Activated CD4-positive, alpha-beta T cell treated with anti-CD3 and anti-CD28 coated beads, Interleukin-2, amount 50 U/mL, for 4 hours (primary cell): Measurements from ENCODE around the gene NT5DC3.
"Not testable (repeated sequence)": the region's sequence is repeated elsewhere in the genome, so short reads cannot be mapped to it uniquely, and the experiment has no call there.

Experiments used
- DNase-seq, 2 experiments: peaks; one replicate each; pipeline ENCODE4 v3.0.0-alpha.2; 2020

NT5DC3 gene

GRCh38 chr12:103832048-103832997 is 8.7 kb downstream of the NT5DC3 start:
- DNase-seq, result no peak

- no peak for DNase-seq
Measured at GRCh38 chr12:103830730-103831320, 10.2 kb downstream of the NT5DC3 start.

DNA sequence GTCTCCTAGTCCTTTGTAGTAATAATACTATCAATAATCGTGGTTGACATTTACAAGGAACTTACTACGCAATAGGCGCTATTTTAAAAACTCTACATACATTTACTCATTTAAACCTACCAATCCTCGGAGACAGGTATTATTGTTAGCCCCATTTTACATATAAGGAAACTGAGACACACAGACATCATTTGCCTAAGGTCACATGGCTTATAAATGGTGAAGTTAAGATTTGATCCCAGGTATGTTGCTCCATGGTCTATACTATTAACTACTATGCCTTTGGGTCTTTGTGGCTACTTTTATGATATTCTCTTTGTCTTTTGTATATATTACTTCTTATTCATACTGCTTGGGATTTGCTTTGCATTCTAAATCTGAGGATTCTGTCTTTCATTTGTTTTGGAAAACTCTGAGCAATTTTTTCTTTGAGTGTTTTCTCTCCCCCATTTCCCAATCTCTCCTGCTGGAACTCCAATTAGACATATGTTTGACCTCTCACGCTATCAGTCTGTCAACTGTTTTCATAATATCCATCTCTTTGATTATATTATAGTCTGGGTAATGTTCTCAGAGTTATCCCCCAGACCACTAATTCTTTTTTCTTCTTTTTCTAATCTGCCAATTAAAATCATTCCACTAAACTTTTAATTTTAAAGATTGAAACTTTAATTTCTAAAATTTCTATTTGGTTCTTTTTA is 10.9 kb downstream of the NT5DC3 start:
- DNase-seq, result no peak

DNA sequence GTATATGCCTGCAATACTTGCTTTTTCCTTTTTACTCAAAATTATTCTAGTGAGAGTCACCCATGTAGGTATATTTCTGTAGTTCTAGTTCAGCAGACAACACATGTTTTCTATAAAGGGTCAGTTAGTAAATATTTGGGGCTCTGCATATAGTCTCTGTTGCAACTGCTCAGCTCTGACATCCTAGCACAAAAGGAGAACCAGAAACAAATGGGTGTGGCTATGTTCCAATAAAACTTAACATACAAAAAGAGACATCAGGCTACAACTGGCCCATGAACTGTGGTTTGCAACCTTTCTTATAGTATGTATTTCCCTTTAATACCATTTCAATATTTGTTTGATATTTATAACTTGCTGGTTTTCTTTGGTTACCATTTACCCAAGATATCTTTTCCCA is 11.9 kb downstream of the NT5DC3 start:
- DNase-seq, result no peak

GRCh38 chr12:103827911-103828391 is 13.1 kb downstream of the NT5DC3 start:
- DNase-seq, result no peak

DNA sequence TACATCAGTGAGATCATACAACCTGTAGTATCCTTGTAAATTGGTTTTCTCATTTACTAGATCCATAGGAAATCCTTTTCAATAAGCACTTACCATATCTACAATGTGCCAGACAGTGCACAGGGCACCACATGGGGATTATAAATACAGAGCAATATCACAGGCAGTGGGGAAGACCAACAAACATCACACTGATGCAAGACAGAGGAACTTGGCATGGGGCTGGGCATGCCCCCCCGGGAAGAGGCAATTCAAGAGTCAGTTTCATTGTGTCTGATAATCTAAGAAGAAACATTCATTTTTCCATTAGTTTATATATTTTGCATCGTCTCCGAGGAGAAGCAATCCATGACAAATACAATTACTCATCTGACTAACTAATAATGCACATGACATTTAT is 16.2 kb downstream of the NT5DC3 start:
- DNase-seq, result no peak

DNA sequence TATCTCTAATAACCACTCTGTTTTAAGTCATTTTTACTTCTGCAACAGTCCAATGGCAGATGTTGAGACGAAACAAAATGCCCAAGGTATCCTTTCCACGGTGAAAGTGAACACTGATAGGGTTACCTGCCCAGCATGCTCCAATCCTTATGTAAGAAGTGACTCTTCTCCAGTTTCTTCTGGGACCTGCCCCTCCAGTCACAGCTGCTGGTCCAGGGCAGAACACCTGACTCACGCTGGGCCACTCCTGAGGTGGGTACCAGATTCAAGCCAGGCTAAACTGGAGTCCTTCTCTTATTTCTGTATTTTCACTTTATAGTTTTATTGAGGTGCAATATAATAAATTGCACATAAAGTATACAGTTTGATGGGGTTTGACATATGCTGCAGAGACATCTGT is 16.7 kb downstream of the NT5DC3 start:
- DNase-seq, result no peak

GRCh38 chr12:103823871-103824270 is 17.2 kb downstream of the NT5DC3 start:
- no peak for DNase-seq

- DNase-seq, result no peak
Measured at GRCh38 chr12:103821773-103822172, 19.3 kb downstream of the NT5DC3 start.

- no peak for DNase-seq
Measured at GRCh38 chr12:103820881-103821489, 20.0 kb downstream of the NT5DC3 start.

GRCh38 chr12:103820361-103820760 is 20.7 kb downstream of the NT5DC3 start:
- DNase-seq, result no peak

DNA sequence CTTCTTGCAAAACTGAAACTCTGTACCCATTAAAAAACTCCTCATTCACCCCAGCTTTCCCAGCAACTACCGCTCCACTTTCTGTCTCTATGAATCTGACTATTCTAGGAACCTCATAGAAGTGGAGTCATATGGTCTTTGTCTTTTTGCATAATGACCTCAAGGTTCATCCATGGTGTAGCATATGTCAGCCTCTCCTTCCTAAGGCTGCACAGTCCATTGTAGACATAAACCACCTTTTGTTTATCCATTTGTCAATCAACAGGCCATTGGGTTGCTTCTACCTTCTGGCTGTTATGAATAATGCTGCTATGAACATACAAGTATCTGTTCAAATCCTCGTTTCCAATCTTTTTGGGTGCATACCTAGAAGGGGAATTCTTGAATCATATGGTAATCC is 21.1 kb downstream of the NT5DC3 start:
- DNase-seq, result no peak

- DNase-seq, result no peak
Measured at GRCh38 chr12:103819312-103819711, 21.7 kb downstream of the NT5DC3 start.

GRCh38 chr12:103817791-103818190 is 23.2 kb downstream of the NT5DC3 start:
- no peak for DNase-seq

DNA sequence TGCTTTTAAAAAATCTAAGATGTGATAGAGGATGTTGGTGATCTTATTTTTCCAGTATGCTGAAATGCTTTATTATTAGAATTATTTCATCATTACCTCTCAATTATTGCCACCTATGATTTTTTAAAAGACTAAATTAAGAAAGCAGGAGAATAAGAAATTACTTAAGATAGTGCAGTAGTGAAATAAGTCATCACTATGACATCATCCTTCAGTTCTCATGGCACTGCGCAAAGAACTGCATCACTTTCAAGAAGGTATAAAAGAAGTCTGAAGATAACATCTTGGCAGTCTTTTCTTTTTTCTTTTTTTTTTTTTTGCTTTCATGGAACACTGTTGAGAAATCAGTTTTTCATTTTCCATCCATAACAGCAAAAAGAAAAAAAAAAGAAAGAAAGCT is 24.4 kb downstream of the NT5DC3 start:
- no peak for DNase-seq

DNA sequence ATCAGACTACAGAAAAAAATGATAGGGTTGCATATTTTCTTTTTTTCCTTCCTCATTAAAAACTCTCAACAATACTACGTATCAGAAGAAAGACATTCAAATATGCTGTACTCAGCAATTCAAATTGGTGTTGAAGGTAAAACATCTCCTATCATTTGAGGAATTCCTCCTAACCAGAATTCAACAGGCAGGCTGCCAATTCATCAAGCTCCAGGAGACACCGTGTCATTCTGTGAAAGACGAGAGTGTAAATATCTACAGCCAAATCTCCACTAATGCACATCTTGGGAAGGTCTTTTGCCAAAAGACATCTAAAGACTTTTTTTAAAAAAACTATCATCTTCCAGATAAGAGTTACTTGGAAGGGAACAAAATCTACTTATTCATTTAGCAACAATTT is 26.6 kb downstream of the NT5DC3 start:
- no peak for DNase-seq

DNA sequence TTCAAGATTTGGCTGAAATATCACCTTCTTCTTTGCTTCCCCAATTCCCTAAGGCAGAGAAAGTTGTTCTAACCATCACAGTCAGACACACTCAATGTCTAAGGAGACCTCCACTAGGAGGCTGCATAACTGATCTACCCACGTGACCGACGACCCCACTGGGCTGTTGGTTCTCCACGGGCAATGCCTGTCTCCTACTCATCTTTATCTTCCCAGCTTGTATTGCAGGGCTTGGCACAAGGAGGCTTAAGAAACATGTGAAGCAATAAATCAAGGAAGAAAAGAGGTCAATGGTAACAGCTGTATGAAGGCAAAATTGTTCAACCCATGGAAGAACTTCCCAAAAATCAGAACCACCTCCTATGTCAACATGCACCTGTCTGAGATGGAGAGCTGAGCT is 27.1 kb downstream of the NT5DC3 start:
- DNase-seq, result no peak

GRCh38 chr12:103813426-103813825 is 27.6 kb downstream of the NT5DC3 start:
- no peak for DNase-seq

DNA sequence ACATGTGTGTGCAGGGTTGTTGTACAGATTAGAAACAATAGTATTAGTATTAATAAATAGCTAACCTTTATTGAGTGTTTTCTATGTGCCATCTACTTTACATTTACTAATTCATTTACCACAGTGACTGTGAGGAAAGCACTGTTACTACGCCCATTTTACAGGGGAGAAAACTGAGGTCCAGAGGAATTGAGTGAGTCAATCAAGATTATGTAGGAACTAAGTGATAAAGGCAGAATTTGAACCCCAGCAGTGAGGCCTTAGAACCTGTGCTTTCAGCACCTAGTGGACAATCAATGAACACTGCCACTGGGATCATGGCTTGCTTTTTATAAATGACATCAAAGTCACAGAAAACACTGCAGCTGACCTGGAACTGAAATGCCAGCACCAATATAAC is 28.2 kb downstream of the NT5DC3 start:
- DNase-seq, result no peak

DNA sequence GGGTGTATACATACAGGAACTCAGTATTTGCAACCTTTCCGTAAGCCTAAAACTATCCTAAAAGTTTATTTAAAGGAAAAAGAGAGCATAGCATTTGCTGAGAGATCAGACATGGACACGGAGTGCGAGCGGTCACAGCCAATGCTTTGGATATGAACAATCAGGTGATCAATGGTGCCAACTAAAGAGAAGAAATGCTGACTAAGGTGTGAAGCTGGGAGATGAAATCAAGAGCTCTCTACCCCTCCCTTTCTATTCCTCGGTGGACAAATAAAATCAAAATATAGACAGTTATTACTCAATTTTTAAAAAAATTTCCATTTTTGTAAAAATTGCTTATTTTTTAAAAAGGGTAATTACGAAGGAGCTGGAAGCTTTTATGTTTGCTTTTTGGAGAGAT is 29.2 kb downstream of the NT5DC3 start:
- no peak for DNase-seq

DNA sequence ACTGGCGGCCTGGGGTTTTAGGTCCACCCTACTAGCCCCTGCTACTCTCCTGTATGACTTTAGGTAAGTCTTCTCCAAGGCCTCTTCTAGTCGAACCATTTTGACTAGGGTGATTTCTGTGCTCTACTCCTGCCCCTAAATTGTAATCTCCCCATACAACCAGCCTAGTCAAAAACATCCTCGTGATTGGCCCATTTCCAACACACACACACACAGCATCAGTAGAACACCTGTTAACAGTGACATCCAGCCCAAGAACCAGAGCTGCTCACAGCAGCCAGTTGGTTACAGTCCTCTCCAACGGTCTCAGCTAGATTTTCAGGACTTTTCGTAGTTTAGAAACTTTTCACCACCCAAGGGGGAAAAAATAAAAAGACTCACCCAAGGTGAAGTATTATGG is 30.9 kb downstream of the NT5DC3 start:
- DNase-seq, result no peak

GRCh38 chr12:103809639-103810038 is 31.4 kb downstream of the NT5DC3 start:
- not testable (repeated sequence) for DNase-seq

GRCh38 chr12:103809154-103809553 is 31.9 kb downstream of the NT5DC3 start:
- DNase-seq, result no peak
